Aorta (tissue), 5 donors: ENCODE measurements around the gene MCRS1. TPM values are rescaled to one million over a fixed set of nuclear protein-coding genes. Genes with fewer than 3 reads are reported as not detected.

ENCODE experiments used
- ATAC-seq: fragments of 200-7000 bp; cut with Tn5 transposase; one replicate; pipeline ENCODE4 v1.9.1; 2022; ENCODE audit warnings: moderate library complexity; ENCODE audit not compliant: low FRiP score
- DNase-seq, 2 donors: peaks; one replicate each; pipeline ENCODE4 v3.0.0-alpha.2; 2020
- H3K27ac ChIP-seq, 2 donors: one replicate each; pipeline ENCODE4 v1.5.1; 2013; ENCODE audit warnings: low read length in 2 of 2, mild to moderate bottlenecking in 2 of 2, moderate library complexity in 2 of 2, control low read depth in 1 of 2, inconsistent platforms in 1 of 2, low read depth in 1 of 2
- H3K27me3 ChIP-seq, 2 donors: one replicate each; pipeline ENCODE4 v1.6.1; 2013; ENCODE audit warnings: control low read depth in 1 of 2, low read length in 1 of 2, mild to moderate bottlenecking in 1 of 2, moderate library complexity in 1 of 2; ENCODE audit not compliant: insufficient read depth in 2 of 2, control insufficient read depth in 1 of 2
- H3K36me3 ChIP-seq, 2 donors: one replicate each; pipeline ENCODE4 v1.6.1; 2013; ENCODE audit warnings: control low read depth in 1 of 2, low read length in 1 of 2, mild to moderate bottlenecking in 1 of 2; ENCODE audit not compliant: insufficient read depth in 2 of 2, control insufficient read depth in 1 of 2
- H3K4me1 ChIP-seq, 2 donors: one replicate each; pipeline ENCODE4 v1.6.1; 2013; ENCODE audit warnings: low read length in 2 of 2, control low read depth in 1 of 2, mild to moderate bottlenecking in 1 of 2, moderate library complexity in 1 of 2; ENCODE audit not compliant: insufficient read depth in 2 of 2, control insufficient read depth in 1 of 2
- H3K4me3 ChIP-seq, 2 donors: one replicate each; pipeline ENCODE4 v1.5.1; 2013; ENCODE audit warnings: low read length in 2 of 2, control low read depth in 1 of 2, mild to moderate bottlenecking in 1 of 2
- H3K9me3 ChIP-seq: one replicate; pipeline ENCODE4 v1.6.1; 2013; ENCODE audit warnings: mild to moderate bottlenecking, low read length; ENCODE audit not compliant: control insufficient read depth
- WGBS, 2 donors: extraction: QIAGEN DNeasy Blood & Tissue Kit; methylation state at CpG; one replicate each; pipeline ENCODE4 v1.1.7; 2013; 5-methylcytosine and 5-hydroxymethylcytosine counted together
- intact Hi-C, 2 donors: fragments of 100-400 bp; cut with DNase I; formaldehyde crosslinking; loops; one replicate each; pipeline versions ENCODE4 v1.14.2 to v1.15.0; 2022
- polyA plus RNA-seq, 2 donors: library from polyadenylated mRNA; stranded (reverse); fragments of 200-250 nt; gene quantifications; one replicate each; pipeline ENCODE4 v1.2.3, GENCODE V29; 2013
- total RNA-seq, 2 donors: library from RNA; stranded (reverse); fragmentation: NEBNext Ultra II Directional; extraction: Animal tissue kit (Norgen Biotek cat#: 25700); gene quantifications; one replicate each; pipeline ENCODE4 v1.2.1, GENCODE V29; 2021
- donor health status: healthy with polysubstance abuse.
- donor health status: Bipolar disorder and iron deficiency.
- donor health status: DM: no; HTN: no; CAD: no.
- donor health status: DM: no; HTN: no; CAD: no.
- donor health status: DM: yes; HTN: yes; CAD: no.

The MCRS1 gene
- total and polyA plus RNA-seq, 4 donors, result 27.5 to 99.2 (median 39.3) TPM

- intact Hi-C loops, result no loop called here
- peak overlapping the region; percentile 72 to 73 for H3K4me3 ChIP-seq
- 2 to 4% methylated on average over 11 of the region's 11 CpGs for WGBS, 2 donors
- H3K27ac ChIP-seq, result no peak overlapping the region
- H3K27me3 ChIP-seq, result no peaks in the 10 kb centered on the region
- peaks cover 0 to 4% of the 10 kb centered on the region in 2 donors for H3K4me1 ChIP-seq
- DNase-seq (no peak), ATAC-seq (no peak)
- H3K9me3 ChIP-seq, result no peaks in the 10 kb centered on the region
- peaks cover 0 to 4% of the 10 kb centered on the region in 2 donors for H3K36me3 ChIP-seq
Measured at GRCh38 chr12:49567302-49567610, 686 bp downstream of the MCRS1 start.

GRCh38 chr12:49566361-49566760 is 1.6 kb downstream of the MCRS1 start:
- DNase-seq (peak in 1 of 2 donors; percentile 62), ATAC-seq (no peak)
- peaks cover 0 to 4% of the 10 kb centered on the region in 2 donors for H3K36me3 ChIP-seq
- no peak overlapping the region for H3K27ac ChIP-seq
- no peaks in the 10 kb centered on the region for H3K27me3 ChIP-seq
- WGBS, 2 donors, result 89 to 92% methylated on average over 13 of the region's 13 CpGs
- intact Hi-C loops, result no loop called here
- no peaks in the 10 kb centered on the region for H3K9me3 ChIP-seq
- peaks cover 0 to 4% of the 10 kb centered on the region in 2 donors for H3K4me1 ChIP-seq
- H3K4me3 ChIP-seq, result no peak overlapping the region

GRCh38 chr12:49565406-49566265 is 2.3 kb downstream of the MCRS1 start:
- peak in 1 of 2 donors; percentile 39 for DNase-seq
- Histone ChIP-seq H3K27me3 (no peaks in the 10 kb centered on the region), H3K4me1 (peaks cover 0 to 4% of the 10 kb centered on the region in 2 donors), H3K27ac (no peak overlapping the region), H3K4me3 (no peak overlapping the region), H3K9me3 (no peaks in the 10 kb centered on the region), H3K36me3 (peaks cover 0 to 4% of the 10 kb centered on the region in 2 donors)
- ATAC-seq, result no peak
- WGBS, 2 donors, result 88 to 91% methylated on average over 12 of the region's 12 CpGs
- intact Hi-C loops, result no loop called here

- 67 to 71% methylated on average over 8 of the region's 8 CpGs for WGBS, 2 donors
- ATAC-seq, result no peak
- intact Hi-C loops, result no loop called here
- Histone ChIP-seq H3K4me3 (no peak overlapping the region), H3K27me3 (no peaks in the 10 kb centered on the region), H3K4me1 (peaks cover 0 to 4% of the 10 kb centered on the region in 2 donors), H3K36me3 (peaks cover 0 to 4% of the 10 kb centered on the region in 2 donors), H3K27ac (no peak overlapping the region), H3K9me3 (no peaks in the 10 kb centered on the region)
- DNase-seq, result peak in 1 of 2 donors; percentile 62
Measured at GRCh38 chr12:49564686-49565405, 3.1 kb downstream of the MCRS1 start.

GRCh38 chr12:49563951-49564685 is 3.8 kb downstream of the MCRS1 start:
- Histone ChIP-seq H3K27ac (no peak overlapping the region), H3K4me3 (no peak overlapping the region), H3K4me1 (peaks cover 0 to 4% of the 10 kb centered on the region in 2 donors), H3K27me3 (no peaks in the 10 kb centered on the region), H3K9me3 (no peaks in the 10 kb centered on the region), H3K36me3 (peaks cover 3 to 7% of the 10 kb centered on the region in 2 donors)
- DNase-seq (no peak), ATAC-seq (no peak)
- intact Hi-C loops, result no loop called here
- 94% methylated on average over 14 of the region's 14 CpGs for WGBS, 2 donors

GRCh38 chr12:49562831-49563230 is 5.1 kb downstream of the MCRS1 start:
- Histone ChIP-seq H3K4me3 (no peak overlapping the region), H3K4me1 (peaks cover 0 to 4% of the 10 kb centered on the region in 2 donors), H3K36me3 (peaks cover 3 to 11% of the 10 kb centered on the region in 2 donors), H3K27ac (no peak overlapping the region), H3K27me3 (no peaks in the 10 kb centered on the region), H3K9me3 (no peaks in the 10 kb centered on the region)
- 89 to 92% methylated on average over 6 of the region's 6 CpGs for WGBS, 2 donors
- no peak for ATAC-seq
- DNase-seq, result peak in 1 of 2 donors; percentile 48
- intact Hi-C loops, result no loop called here

GRCh38 chr12:49562233-49562632 is 5.7 kb downstream of the MCRS1 start:
- Histone ChIP-seq H3K9me3 (no peaks in the 10 kb centered on the region), H3K4me1 (peaks cover 0 to 4% of the 10 kb centered on the region in 2 donors), H3K27me3 (no peaks in the 10 kb centered on the region), H3K4me3 (no peak overlapping the region), H3K36me3 (peaks cover 3 to 13% of the 10 kb centered on the region in 2 donors), H3K27ac (no peak overlapping the region)
- intact Hi-C loops, result no loop called here
- WGBS, 2 donors, result 71 to 79% methylated on average over 6 of the region's 6 CpGs
- ATAC-seq (no peak), DNase-seq (no peak)

GRCh38 chr12:49560695-49561094 is 7.2 kb downstream of the MCRS1 start:
- Histone ChIP-seq H3K4me1 (no peaks in the 10 kb centered on the region), H3K27ac (no peak overlapping the region), H3K36me3 (peaks cover 3 to 13% of the 10 kb centered on the region in 2 donors), H3K27me3 (no peaks in the 10 kb centered on the region), H3K9me3 (no peaks in the 10 kb centered on the region), H3K4me3 (no peak overlapping the region)
- DNase-seq (peak in 1 of 2 donors; percentile 55), ATAC-seq (no peak)
- 76 to 78% methylated on average over 7 of the region's 7 CpGs for WGBS, 2 donors
- intact Hi-C loops, result no loop called here
